GM12878 (cell line): ENCODE data around the gene CSF3R. TPM values are rescaled to one million over a fixed set of nuclear protein-coding genes. Genes with fewer than 3 reads are reported as not detected.

Experiments used
- ATAC-seq: fragments of 200-7000 bp; cut with Tn5 transposase; 3 replicates; pipeline ENCODE4 v1.9.1; 2020; ENCODE audit warnings: mild to moderate bottlenecking, moderate library complexity
- BruUV-seq: library from RNA; stranded (reverse); fragments of 400-500 nt; replicated peaks from 2 replicates; lab custom pipeline; 2021; lab: Mats Ljungman, UMichigan
- CTCF ChIA-PET: fragments of 300-600 bp; sonication (Branson Sonifier 250); formaldehyde crosslinking; extraction: SDS; loops from one replicate; lab custom pipeline; 2021; ENCODE audit warnings: inconsistent platforms; lab: Yijun Ruan, JAX
- POLR2A ChIA-PET: fragments of 350-600 bp; formaldehyde crosslinking; extraction: SDS; loops from one replicate; lab custom pipeline; 2021; ENCODE audit warnings: inconsistent platforms; lab: Charles Lee
- RAD21 ChIA-PET: fragments of 300-600 bp; sonication (Branson Sonifier 250); formaldehyde crosslinking; loops from one replicate; lab custom pipeline; 2023; ENCODE audit warnings: antibody characterized with exemption; ENCODE audit not compliant: unreplicated experiment; lab: Charles Lee
- SMC1A ChIA-PET: fragments of 300-600 bp; sonication (Branson Sonifier 250); formaldehyde crosslinking; loops from one replicate; lab custom pipeline; 2023; ENCODE audit not compliant: unreplicated experiment, uncharacterized antibody; lab: Charles Lee
- DNase-seq: peaks from one replicate; pipeline ENCODE4 v3.0.0-alpha.2; 2011; ENCODE audit warnings: low read depth, low spot score
- FAIRE-seq: peaks from 3 replicates; lab custom pipeline; 2011; peaks lifted over from hg19 to GRCh38; lab: Jason Lieb, UNC
- H2AFZ ChIP-seq: 2 replicates; pipeline ENCODE4 v1.6.0; 2011; ENCODE audit warnings: low read depth, low read length, control low read depth; ENCODE audit not compliant: control insufficient read depth
- H3K27ac ChIP-seq: 2 replicates; pipeline ENCODE4 v1.5.1; 2011; ENCODE audit warnings: control low read depth; ENCODE audit not compliant: control insufficient read depth, insufficient read depth
- H3K27me3 ChIP-seq, 2 experiments: replicated peaks in 1 of 2; 2 replicates each; pipeline versions ENCODE4 v1.6.0 to v1.6.1; 2011; ENCODE audit warnings: low read length in 1 of 2; ENCODE audit not compliant: control insufficient read depth in 2 of 2, insufficient read depth in 2 of 2
- H3K36me3 ChIP-seq, 2 experiments: 2 replicates each; pipeline ENCODE4 v1.5.1; 2011; ENCODE audit warnings: low read length in 1 of 2; ENCODE audit not compliant: control insufficient read depth in 2 of 2, insufficient read depth in 2 of 2
- H3K4me1 ChIP-seq: 2 replicates; pipeline ENCODE4 v1.6.1; 2011; ENCODE audit warnings: mild to moderate bottlenecking, low read length, moderate library complexity, mixed read lengths; ENCODE audit not compliant: control insufficient read depth, insufficient read depth
- H3K4me2 ChIP-seq: 2 replicates; pipeline ENCODE4 v1.6.0; 2011; ENCODE audit warnings: control low read depth; ENCODE audit not compliant: control insufficient read depth, insufficient read depth
- H3K4me3 ChIP-seq: fragments of 200-600 bp; sonication (generic); 2 replicates; pipeline ENCODE4 v1.5.1; 2016
- H3K79me2 ChIP-seq: 2 replicates; pipeline ENCODE4 v1.6.0; 2011; ENCODE audit warnings: low read length; ENCODE audit not compliant: control insufficient read depth, insufficient read depth
- H3K9ac ChIP-seq: 2 replicates; pipeline ENCODE4 v1.8.0; 2011; ENCODE audit warnings: low read length, control low read depth, mixed read lengths; ENCODE audit not compliant: control insufficient read depth, insufficient read depth
- H3K9me3 ChIP-seq: replicated peaks from 3 replicates; pipeline ENCODE4 v1.5.1; 2011; ENCODE audit warnings: mild to moderate bottlenecking, low read length; ENCODE audit not compliant: control insufficient read depth, insufficient read depth
- H4K20me1 ChIP-seq: 2 replicates; pipeline ENCODE4 v1.6.0; 2011; ENCODE audit not compliant: control insufficient read depth, insufficient read depth
- BCLAF1 ChIP-seq: fragments of 450-650 bp; IDR thresholded peaks from 2 replicates; pipeline ENCODE4 v1.6.1; 2017; ENCODE audit warnings: antibody characterized with exemption, mild to moderate bottlenecking, moderate library complexity
- WGBS: methylation state at CpG from one replicate; pipeline ENCODE4 v1.1.6; 2016; ENCODE audit warnings: low lambda C conversion rate; ENCODE audit not compliant: insufficient replicate concordance, insufficient coverage; ENCODE audit errors: missing lambda C conversion rate; 5-methylcytosine and 5-hydroxymethylcytosine counted together
- in situ Hi-C: fragments of 300-500 bp; cut with MboI; formaldehyde crosslinking; loops from 9 replicates; pipeline ENCODE4 v1.14.3; 2018; ENCODE audit warnings: mixed read lengths
- intact Hi-C: fragments of 100-400 bp; cut with micrococcal nuclease; formaldehyde crosslinking; loops from one replicate; pipeline ENCODE4 v1.14.2; 2022; ENCODE audit not compliant: unreplicated experiment
- polyA plus RNA-seq, 11 experiments: library from polyadenylated mRNA; depleted of rRNA in 4 of 11; unstranded in 6 of 11; stranded (reverse) in 5 of 11; fragments of >200 nt; fragmentation: Nextera tagmentation in 4 of 11; fragmentation: Illumina TruSeq in 1 of 11; extraction: Ambion mirVana in 4 of 11; extraction: Trizol in 1 of 11; gene quantifications; 1 replicate in 1 of 11; 2 replicates in 10 of 11; pipeline versions ENCODE4 v1.2.1 to v1.2.3, GENCODE V29; 2011 to 2016; ENCODE audit warnings: inconsistent platforms in 2 of 11, missing spikeins in 2 of 11, low read depth in 1 of 11
- total RNA-seq, 4 experiments: library from RNA; depleted of rRNA in 3 of 4; stranded (reverse); fragments of >200 nt in 3 of 4; fragmentation: Illumina TruSeq in 1 of 4; extraction: Trizol in 1 of 4; gene quantifications; 2 replicates each; pipeline versions ENCODE4 v1.2.1 to v1.2.3, GENCODE V29; 2013 to 2021
- TF ChIP-seq, protein P1 (sequence below): IDR thresholded peaks from 2 replicates; pipeline ENCODE4 v1.6.1; 2011; ENCODE audit warnings: borderline replicate concordance, low read depth, mild to moderate bottlenecking, moderate library complexity, low read length; ENCODE audit not compliant: insufficient read depth, poor library complexity, severe bottlenecking

CSF3R gene
- total and polyA plus RNA-seq, 10 of the 15 experiments (the other 5 are each of a cell fraction or from before 2014, with no cell fraction given) = 0.13 TPM; not detected in 9

DNA sequence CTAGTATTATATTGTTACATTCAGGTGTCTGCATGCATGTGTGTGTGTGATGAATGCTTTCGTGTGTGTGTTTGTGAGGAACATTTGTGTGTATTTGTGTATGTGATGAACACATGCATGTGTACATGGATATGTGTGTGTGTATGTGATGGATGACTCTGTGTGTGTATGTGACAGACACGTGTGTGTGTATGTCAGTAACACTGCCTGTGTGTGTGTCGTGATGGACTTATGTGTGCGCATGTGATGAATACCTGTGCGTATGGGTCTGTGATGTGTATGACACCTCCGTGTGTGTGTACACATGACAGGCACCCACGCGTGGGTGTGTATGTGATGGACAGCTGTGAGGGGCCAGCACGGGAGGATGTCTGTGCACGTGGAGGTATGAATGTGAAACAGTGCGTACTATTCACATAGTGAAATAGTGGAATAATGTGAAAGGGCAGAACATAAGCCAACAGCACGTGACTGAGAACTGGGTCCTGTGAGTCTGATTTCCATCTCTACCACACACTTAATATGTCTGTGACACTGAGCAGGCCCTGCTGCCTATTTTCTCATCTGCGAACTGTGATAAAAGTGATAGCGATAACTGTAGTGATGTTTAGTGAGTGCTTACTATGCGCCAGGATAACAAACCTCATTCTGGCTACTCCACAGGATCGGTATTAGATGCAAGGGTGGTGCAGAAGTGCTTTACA, 41.8 kb upstream of the CSF3R start:
- Histone ChIP-seq H3K79me2 (no peaks in the 10 kb centered on the region), H4K20me1 (no peaks in the 10 kb centered on the region), H3K9ac (no peak overlapping the region), H3K4me2 (no peak overlapping the region), H3K27me3 (no peaks in the 10 kb centered on the region), H3K9me3 (no peaks in the 10 kb centered on the region), H3K27ac (no peak overlapping the region), H3K4me1 (no peaks in the 10 kb centered on the region), H3K4me3 (no peak overlapping the region), H3K36me3 (no peaks in the 10 kb centered on the region), H2AFZ (no peak overlapping the region)
- ChIA-PET CTCF (no interaction called here), SMC1A (no interaction called here), RAD21 (no interaction called here), POLR2A (no interaction called here)
- ATAC-seq (no peak), DNase-seq (no peak), FAIRE-seq (no peak)
- intact Hi-C loops (no loop called here), in situ Hi-C loops (no loop called here)
- BruUV-seq = no TSS peak
- TF ChIP-seq BCLAF1 = no peak
- TF ChIP-seq, protein P1, sequence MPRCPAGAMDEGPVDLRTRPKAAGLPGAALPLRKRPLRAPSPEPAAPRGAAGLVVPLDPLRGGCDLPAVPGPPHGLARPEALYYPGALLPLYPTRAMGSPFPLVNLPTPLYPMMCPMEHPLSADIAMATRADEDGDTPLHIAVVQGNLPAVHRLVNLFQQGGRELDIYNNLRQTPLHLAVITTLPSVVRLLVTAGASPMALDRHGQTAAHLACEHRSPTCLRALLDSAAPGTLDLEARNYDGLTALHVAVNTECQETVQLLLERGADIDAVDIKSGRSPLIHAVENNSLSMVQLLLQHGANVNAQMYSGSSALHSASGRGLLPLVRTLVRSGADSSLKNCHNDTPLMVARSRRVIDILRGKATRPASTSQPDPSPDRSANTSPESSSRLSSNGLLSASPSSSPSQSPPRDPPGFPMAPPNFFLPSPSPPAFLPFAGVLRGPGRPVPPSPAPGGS = peak; percentile 75
- WGBS = 68% methylated on average over 16 of the region's 16 CpGs
